Heart left ventricle (tissue), 16 donors: Measurements from ENCODE around the gene KRTAP20-4. TPM values are rescaled to one million over a fixed set of nuclear protein-coding genes. Genes with fewer than 3 reads are reported as not detected.
A peak's percentile ranks its signal among the peaks of the same experiment; 100 is the strongest.

ENCODE experiments used
- ATAC-seq, 4 donors: fragments of 200-7000 bp; cut with Tn5 transposase; one replicate each; pipeline ENCODE4 v1.9.1; 2020 to 2022; ENCODE audit warnings: moderate library complexity in 4 of 4, mild to moderate bottlenecking in 3 of 4, moderate number of reproducible peaks in 1 of 4
- DNase-seq, 5 donors: peaks; one replicate each; pipeline ENCODE4 v3.0.0-alpha.2; 2020
- H3K27ac ChIP-seq, 12 donors: fragments of 200-600 bp; sonication (generic) in 4 of 12; one replicate each; pipeline versions ENCODE4 v1.5.0 to v1.8.0; 2016 to 2022; ENCODE audit warnings: mild to moderate bottlenecking in 2 of 12
- H3K27me3 ChIP-seq, 9 donors: fragments of 200-600 bp; sonication (generic) in 2 of 9; one replicate each; pipeline versions ENCODE4 v1.5.1 to v1.8.0; 2016 to 2022; ENCODE audit warnings: mild to moderate bottlenecking in 3 of 9
- H3K36me3 ChIP-seq, 9 donors: fragments of 200-600 bp; sonication (generic) in 2 of 9; one replicate each; pipeline versions ENCODE4 v1.5.0 to v1.8.0; 2018 to 2022; ENCODE audit warnings: mild to moderate bottlenecking in 2 of 9
- H3K4me1 ChIP-seq, 12 donors: fragments of 200-600 bp; sonication (generic) in 4 of 12; one replicate each; pipeline versions ENCODE4 v1.5.0 to v1.8.0; 2016 to 2022; ENCODE audit warnings: mild to moderate bottlenecking in 3 of 12
- H3K4me3 ChIP-seq, 12 donors: fragments of 200-600 bp; sonication (generic) in 4 of 12; one replicate each; pipeline versions ENCODE4 v1.5.0 to v1.8.0; 2017 to 2022; ENCODE audit warnings: mild to moderate bottlenecking in 9 of 12, moderate library complexity in 4 of 12
- H3K9me3 ChIP-seq, 12 donors: fragments of 200-600 bp; sonication (generic) in 4 of 12; one replicate each; pipeline versions ENCODE4 v1.5.0 to v1.8.0; 2016 to 2022; ENCODE audit warnings: mild to moderate bottlenecking in 1 of 12
- POLR2A ChIP-seq, 2 donors: fragments of 450-650 bp; IDR thresholded peaks; one replicate each; pipeline ENCODE4 v1.6.1; 2017; ENCODE audit warnings: antibody characterized with exemption in 2 of 2, mild to moderate bottlenecking in 2 of 2, moderate library complexity in 2 of 2
- WGBS, 4 donors: extraction: QIAGEN DNeasy Blood & Tissue Kit in 2 of 4; methylation state at CpG; one replicate each; pipeline versions ENCODE4 v1.1.5 to v1.1.7; 2013 to 2018; 5-methylcytosine and 5-hydroxymethylcytosine counted together
- intact Hi-C, 10 donors: fragments of 100-400 bp; cut with DNase I; formaldehyde crosslinking; loops; one replicate each; pipeline versions ENCODE4 v1.11.1 to v1.14.2; 2022
- polyA plus RNA-seq, 2 donors: library from polyadenylated mRNA; stranded (reverse); fragments of 200-250 nt; gene quantifications; one replicate each; pipeline ENCODE4 v1.2.3, GENCODE V29; 2013
- total RNA-seq, 9 donors: library from RNA; depleted of rRNA in 2 of 9; stranded (reverse); fragments of >200 nt in 2 of 9; fragmentation: NEBNext Ultra II Directional in 3 of 9; extraction: Animal tissue kit (Norgen Biotek cat#: 25700) in 3 of 9; gene quantifications; one replicate each; pipeline versions ENCODE4 v1.1.0 to v1.2.4, GENCODE V29; 2016 to 2023
- TF ChIP-seq, protein P1 (sequence below), 12 donors: fragments of 200-600 bp; sonication (generic) in 4 of 12; IDR thresholded peaks; one replicate each; pipeline versions ENCODE4 v1.5.0 to v1.8.0; 2018 to 2022; ENCODE audit warnings: antibody characterized with exemption in 12 of 12, mild to moderate bottlenecking in 5 of 12
- donor health status: ischemic (EF 13 %, LVEDD 7.1; RV severe dilation, severe dysfunction).
- donor health status: healthy with polysubstance abuse.
- donor health status: DM: no; HTN: yes; CAD: no.
- donor health status: DM: no; HTN: no; CAD: no.
- donor health status: ischemic (EF 25% LVEDD 6.9; RV normal size, moderate dysfunction).
- donor health status: ischemic (EF 25% LVEDD 5.7; RV mildly dilated, moderate dysfunction).
- donor health status: healthy.
- donor health status: DM: yes; HTN: yes; CAD: no.
- donor health status: ischemic (EF 35%, LVEDD 5.7; RV mildly dilated, moderate dysfunction).
- donor health status: nonischemic (EF 11% LVEDD 7.7; RV severe dilation, severe dysfunction).
- donor health status: DM: yes; HTN: yes; CAD: no.
- donor health status: PGD.
- donor health status: ischemic (EF 29% LVEDD 5.4; RV normal size, mild dysfunction).
- donor health status: nonischemic (EF 23%, LVEDD 6.1; RV moderate dilation, normal function).

KRTAP20-4 gene
- total and polyA plus RNA-seq, 11 donors, result not detected

DNA sequence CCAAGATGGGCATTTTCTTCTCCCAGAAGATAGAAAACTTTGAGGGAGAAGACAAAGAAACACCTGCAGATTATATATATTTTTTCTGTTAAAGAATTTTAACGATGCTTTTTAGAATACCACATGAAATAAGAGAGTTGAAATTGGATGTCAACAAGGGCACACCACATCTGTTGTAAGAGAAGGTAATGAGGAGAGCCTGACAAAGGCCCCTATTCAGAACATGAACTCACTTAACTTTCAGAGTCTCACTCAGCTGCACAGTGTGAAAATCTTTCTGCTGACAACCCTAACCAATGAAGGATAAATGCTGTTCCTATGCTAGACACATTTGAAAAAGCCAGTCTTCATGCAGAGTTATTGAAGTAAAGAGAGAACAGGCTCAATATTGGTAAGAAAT lies 37.6 kb upstream of the KRTAP20-4 start:
- no peak for ATAC-seq
- no peak overlapping the region for H3K4me3 ChIP-seq
- intact Hi-C loops, result loop anchor here in 1 of 10 donors (10.0 kb wide), 1 partner anchor 58 kb away; no protein-coding TSS in a partner anchor
- no peaks in the 10 kb centered on the region for H3K36me3 ChIP-seq
- TF ChIP-seq POLR2A (IDR thresholded peaks at IDR 0.05), result no peak
- TF ChIP-seq, protein P1, sequence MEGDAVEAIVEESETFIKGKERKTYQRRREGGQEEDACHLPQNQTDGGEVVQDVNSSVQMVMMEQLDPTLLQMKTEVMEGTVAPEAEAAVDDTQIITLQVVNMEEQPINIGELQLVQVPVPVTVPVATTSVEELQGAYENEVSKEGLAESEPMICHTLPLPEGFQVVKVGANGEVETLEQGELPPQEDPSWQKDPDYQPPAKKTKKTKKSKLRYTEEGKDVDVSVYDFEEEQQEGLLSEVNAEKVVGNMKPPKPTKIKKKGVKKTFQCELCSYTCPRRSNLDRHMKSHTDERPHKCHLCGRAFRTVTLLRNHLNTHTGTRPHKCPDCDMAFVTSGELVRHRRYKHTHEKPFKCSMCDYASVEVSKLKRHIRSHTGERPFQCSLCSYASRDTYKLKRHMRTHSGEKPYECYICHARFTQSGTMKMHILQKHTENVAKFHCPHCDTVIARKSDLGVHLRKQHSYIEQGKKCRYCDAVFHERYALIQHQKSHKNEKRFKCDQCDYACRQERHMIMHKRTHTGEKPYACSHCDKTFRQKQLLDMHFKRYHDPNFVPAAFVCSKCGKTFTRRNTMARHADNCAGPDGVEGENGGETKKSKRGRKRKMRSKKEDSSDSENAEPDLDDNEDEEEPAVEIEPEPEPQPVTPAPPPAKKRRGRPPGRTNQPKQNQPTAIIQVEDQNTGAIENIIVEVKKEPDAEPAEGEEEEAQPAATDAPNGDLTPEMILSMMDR (IDR thresholded peaks at IDR 0.05), result no peak
- DNase-seq, result no peak
- H3K27ac ChIP-seq, result no peak overlapping the region
- WGBS, 4 donors, result 51 to 64% (median 54%) methylated on average over 1 of the region's 1 CpG
- no peaks in the 10 kb centered on the region for H3K27me3 ChIP-seq
- H3K9me3 ChIP-seq, result no peaks in the 10 kb centered on the region
- H3K4me1 ChIP-seq, result no peaks in the 10 kb centered on the region

DNA sequence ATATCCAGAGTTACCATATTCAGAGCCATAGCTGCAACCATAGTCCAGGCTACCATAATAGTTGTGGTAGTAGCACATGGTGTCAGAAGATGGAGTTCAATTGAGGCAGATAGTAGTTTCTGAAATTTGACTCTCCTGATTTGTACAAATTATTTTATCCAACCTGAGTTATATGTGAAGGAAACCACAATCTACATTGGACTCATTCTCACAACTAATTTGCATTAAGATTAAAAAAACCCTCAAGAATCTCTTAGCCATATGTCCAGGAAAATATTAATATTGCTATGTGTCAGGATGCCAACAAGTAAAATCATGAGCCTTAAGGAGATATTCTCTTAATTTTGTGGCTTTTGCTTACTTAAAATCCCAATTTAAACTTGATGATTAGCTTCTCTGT lies 30.1 kb upstream of the KRTAP20-4 start, which contains the start of gene KRTAP22-2:
Gene KRTAP22-2 (minus strand): TSS at position 101 of the 400 bp plus-strand sequence.
- H3K9me3 ChIP-seq, result no peaks in the 10 kb centered on the region
- no peak within 1 kb of the TSS for H3K4me3 ChIP-seq
- DNase-seq, result no peak
- H3K36me3 ChIP-seq, result no peaks in the 10 kb centered on the region
- TF ChIP-seq, protein P1 (IDR thresholded peaks at IDR 0.05), result no peak
- no peak for TF ChIP-seq POLR2A (IDR thresholded peaks at IDR 0.05)
- H3K27ac ChIP-seq, result no peak within 1 kb of the TSS
- no peaks in the 10 kb centered on the region for H3K4me1 ChIP-seq
- ATAC-seq, result no peak
- H3K27me3 ChIP-seq, result no peaks in the 10 kb centered on the region
- intact Hi-C loops, result no loop called here

DNA sequence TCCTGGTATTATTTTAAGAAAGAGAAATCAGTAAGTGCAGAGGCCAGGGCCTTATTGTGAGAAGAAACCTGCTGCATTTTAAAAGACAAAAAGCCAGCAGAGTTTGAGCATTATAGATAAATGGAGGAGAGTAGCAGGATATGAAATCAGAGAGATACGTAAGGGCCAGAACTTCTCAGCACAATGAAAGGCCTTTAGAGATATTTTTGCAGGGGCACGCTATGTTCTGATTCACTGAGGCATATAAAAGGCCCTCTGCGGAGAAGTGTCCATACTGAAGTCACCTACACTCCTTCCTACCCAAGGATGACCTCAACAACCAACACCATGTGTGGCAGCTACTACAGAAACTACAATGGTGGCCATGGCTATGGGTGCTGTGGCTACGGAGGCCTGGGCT lies 28.3 kb upstream of the KRTAP20-4 start, which contains the start of gene KRTAP6-3:
Gene KRTAP6-3 (plus strand): TSS at position 301 of the 400 bp plus-strand sequence. CDS start 6 bp downstream, at position 307.
- no peak for DNase-seq
- 85 to 97% (median 88%) methylated on average over 4 of the region's 4 CpGs for WGBS, 4 donors
- intact Hi-C loops, result no loop called here

DNA sequence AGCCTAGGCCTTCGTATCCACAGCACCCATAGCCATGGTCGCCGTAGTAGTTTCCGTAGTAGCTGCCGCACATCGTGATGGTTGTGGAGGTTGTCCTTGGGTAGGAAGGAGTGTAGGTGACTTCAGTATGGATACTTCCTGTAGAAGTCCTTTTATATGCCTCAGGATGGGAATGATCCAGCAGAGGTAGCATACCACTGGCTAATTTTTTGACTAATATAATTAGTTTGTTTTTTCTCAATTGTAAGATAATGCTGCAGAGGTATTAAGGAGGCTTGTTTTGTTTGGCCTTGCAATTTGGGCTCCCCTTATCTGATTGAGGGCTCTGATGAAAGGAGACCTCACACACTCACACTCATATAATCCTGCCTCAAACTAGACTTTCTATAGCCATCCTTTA lies 21.6 kb upstream of the KRTAP20-4 start, which contains the start of gene KRTAP6-2:
Gene KRTAP6-2 (minus strand): TSS at position 101 of the 400 bp plus-strand sequence. CDS start 28 bp downstream, at position 73.
- 91 to 95% (median 93%) methylated on average over 6 of the region's 6 CpGs for WGBS, 4 donors
- no peaks in the 10 kb centered on the region for H3K27me3 ChIP-seq
- no peak for DNase-seq
- H3K4me1 ChIP-seq, result no peaks in the 10 kb centered on the region
- H3K4me3 ChIP-seq, result no peak within 1 kb of the TSS
- H3K9me3 ChIP-seq, result peaks cover 0 to 5% (median 0%) of the 10 kb centered on the region in 12 donors
- no peak for TF ChIP-seq POLR2A (IDR thresholded peaks at IDR 0.05)
- TF ChIP-seq, protein P1 (IDR thresholded peaks at IDR 0.05), result no peak
- ATAC-seq, result no peak
- intact Hi-C loops, result no loop called here
- H3K27ac ChIP-seq, result no peak within 1 kb of the TSS
- H3K36me3 ChIP-seq, result no peaks in the 10 kb centered on the region

More for the DNA sequence above, 28.3 kb upstream of the KRTAP20-4 start, which contains the start of gene KRTAP6-3:
- H3K36me3 ChIP-seq, result no peaks in the 10 kb centered on the region
- TF ChIP-seq, protein P1 (IDR thresholded peaks at IDR 0.05), result no peak
- no peak for TF ChIP-seq POLR2A (IDR thresholded peaks at IDR 0.05)
- no peaks in the 10 kb centered on the region for H3K9me3 ChIP-seq
- peak in 1 of 4 donors; percentile 27 for ATAC-seq
- no peak within 1 kb of the TSS for H3K27ac ChIP-seq
- no peaks in the 10 kb centered on the region for H3K27me3 ChIP-seq
- no peaks in the 10 kb centered on the region for H3K4me1 ChIP-seq
- H3K4me3 ChIP-seq, result no peak within 1 kb of the TSS
